DND-41 (cell line): ENCODE measurements around the gene LDB2.

Experiments
- EZH2 ChIP-seq: IDR thresholded peaks from 3 replicates; pipeline ENCODE4 v1.6.1; 2012; ENCODE audit warnings: borderline replicate concordance, low read depth, mild to moderate bottlenecking, moderate library complexity, low read length, inconsistent platforms; ENCODE audit not compliant: severe bottlenecking
- TF ChIP-seq, protein P1 (sequence below): IDR thresholded peaks from 2 replicates; pipeline ENCODE4 v1.5.1; 2012; ENCODE audit warnings: borderline replicate concordance, low read length, moderate library complexity, mild to moderate bottlenecking; ENCODE audit not compliant: poor library complexity, severe bottlenecking; ENCODE audit errors: extremely low read depth

DNA sequence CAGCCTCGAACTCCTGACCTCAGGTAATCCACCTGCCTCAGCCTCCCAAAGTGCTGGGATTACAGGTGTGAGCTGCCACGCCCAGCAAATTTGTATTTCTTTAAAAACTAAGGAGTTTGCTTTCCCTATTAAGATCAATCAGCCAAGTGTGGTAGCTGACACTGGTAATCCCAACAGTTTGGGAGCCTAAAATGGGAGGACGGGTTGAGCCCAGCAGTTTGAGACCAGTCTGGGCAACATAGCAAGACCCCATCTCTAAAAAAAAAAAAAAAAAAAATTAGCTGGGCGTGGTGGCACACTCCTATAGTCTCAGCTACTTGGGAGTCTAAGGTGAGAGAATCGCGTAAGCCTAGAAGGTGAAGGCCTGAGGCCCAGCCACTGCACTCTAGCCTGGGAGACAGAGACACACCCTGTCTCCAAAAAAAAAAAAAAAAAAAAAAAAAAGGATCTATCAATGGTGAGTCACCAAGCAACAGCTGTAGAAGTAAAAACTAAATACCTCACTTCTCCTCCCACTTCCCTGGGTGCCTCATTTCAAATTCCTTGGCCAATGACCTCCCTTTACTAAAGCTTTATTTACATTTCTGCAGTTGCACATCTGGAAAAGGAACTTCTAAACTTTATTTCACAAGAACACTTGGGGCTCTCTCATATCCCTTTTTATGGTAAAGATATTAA lies 54.5 kb downstream of the LDB2 start:
- TF ChIP-seq, protein P1, sequence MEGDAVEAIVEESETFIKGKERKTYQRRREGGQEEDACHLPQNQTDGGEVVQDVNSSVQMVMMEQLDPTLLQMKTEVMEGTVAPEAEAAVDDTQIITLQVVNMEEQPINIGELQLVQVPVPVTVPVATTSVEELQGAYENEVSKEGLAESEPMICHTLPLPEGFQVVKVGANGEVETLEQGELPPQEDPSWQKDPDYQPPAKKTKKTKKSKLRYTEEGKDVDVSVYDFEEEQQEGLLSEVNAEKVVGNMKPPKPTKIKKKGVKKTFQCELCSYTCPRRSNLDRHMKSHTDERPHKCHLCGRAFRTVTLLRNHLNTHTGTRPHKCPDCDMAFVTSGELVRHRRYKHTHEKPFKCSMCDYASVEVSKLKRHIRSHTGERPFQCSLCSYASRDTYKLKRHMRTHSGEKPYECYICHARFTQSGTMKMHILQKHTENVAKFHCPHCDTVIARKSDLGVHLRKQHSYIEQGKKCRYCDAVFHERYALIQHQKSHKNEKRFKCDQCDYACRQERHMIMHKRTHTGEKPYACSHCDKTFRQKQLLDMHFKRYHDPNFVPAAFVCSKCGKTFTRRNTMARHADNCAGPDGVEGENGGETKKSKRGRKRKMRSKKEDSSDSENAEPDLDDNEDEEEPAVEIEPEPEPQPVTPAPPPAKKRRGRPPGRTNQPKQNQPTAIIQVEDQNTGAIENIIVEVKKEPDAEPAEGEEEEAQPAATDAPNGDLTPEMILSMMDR: no peak
- no peak for TF ChIP-seq EZH2
